Hematopoietic multipotent progenitor cell treated with erythropoietin and hydrocortisone succinate and interleukin-3 and kit ligand, for 15 days (in vitro differentiated cells): Measurements from ENCODE around the gene AHNAK2.

Experiments
- DNase-seq: peaks from one replicate; pipeline ENCODE4 v3.0.0-alpha.2; 2015; ENCODE audit warnings: low spot score

The AHNAK2 gene

DNA sequence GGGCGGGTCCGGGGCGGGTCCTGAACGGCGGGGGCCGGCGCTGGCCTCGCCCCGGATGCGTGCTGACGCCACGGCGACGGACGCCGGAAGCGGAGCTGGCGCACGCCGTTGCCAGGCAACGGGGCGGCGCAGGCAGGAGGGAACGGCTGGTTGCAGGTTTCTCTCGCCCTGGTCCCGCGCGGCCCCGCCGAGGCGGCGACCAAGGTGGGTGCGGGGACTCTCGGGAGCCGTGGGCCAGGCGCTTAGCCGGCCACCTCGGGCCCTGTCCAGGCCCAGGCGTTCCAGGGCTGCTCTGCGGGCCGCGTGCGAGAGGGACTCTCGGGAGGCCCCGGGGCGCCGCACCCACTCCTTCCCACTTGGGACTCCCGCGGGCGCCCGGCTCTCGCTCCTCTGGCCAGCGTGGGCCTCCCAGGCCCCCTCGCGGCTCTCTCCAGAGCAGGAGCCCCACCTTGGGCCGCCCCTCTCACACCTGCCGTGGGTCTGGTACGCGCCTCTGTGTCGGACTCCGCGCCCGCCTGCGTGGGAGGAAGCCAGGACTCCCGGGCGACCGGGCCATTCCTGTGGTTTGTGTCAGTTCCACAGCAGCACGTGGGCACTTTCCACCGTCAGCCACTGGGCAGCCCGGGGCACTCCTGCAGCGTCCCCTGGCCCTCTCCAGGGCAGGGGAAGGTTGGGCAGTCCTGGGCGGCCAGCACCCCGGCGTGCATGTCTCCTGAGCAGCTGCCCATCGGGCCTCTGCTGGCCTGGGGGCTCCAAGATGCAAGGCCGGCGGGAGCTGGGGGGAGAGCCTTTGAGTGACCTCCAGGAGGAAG, 7.7 kb upstream of the AHNAK2 start, which contains the start of gene CLBA1:
CLBA1 (plus strand) TSS at position 114 of the 812 bp plus-strand sequence; CDS start at position 758, 644 bp downstream.
- DNase-seq, result peak; percentile 93

DNA sequence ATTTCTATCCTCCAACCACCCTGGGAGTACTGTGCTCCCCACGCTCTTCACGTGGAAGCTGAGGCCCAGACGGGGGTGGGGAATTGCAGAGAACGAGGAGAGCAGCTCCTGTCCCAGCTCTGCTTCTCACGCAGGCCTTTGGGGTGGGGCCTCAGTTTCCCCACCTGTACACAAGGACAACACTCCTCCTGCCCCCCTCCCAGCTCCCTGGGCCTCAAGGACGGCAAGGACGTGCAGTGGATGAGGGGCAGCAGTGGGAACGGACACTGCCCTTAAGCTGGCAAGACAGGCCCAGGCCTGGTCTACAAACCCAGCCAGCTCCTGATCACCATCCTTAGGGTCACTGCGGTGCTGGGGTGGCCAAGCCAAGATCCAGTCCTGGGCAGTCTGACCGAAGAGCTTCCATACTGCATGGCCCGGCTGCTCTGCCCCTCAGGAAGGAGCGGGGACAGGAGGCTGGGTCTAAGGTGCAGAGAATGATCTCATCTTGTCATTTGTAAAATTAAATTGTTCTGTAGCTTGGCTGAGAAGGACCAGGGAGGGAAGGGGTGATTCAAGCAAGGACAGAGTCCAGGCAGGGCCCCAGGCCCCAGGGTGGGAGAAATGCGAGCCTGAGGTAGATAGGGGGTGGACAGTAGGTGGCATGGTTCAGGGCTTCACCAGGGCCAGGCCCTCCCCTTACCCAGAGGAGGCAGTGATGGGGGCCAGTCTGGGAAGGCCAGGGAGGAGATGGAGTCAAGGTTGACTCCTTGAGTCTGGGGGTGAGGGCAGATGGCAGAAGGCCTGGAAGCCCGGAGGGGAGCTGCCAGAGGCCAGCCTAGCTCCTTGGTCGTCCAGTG, 6.1 kb upstream of the AHNAK2 start:
- no peak for DNase-seq

DNA sequence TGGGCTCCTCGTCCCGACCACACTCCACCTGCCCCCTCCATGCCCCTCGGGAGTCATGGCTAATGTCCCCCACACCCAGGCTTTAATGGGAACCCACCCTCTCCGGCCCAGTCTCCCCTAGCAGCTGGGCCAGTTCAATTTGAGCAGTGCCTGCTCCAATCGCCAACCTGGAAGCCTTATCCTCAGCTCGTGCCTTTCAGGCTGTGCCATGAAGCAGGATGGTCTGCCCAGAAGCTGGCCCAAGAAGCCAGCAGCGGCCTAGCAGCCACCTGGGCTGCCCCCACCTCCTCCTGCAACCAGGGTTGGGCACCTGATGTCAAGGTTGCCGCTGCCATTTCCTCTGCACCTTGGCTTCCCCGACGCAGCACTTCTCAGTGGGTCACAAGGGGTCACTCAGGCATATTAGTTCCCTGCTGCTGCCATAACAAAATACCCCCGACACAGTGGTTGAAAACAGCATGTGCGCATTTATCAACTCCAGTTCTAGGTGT, 5.1 kb upstream of the AHNAK2 start:
- no peak for DNase-seq

DNA sequence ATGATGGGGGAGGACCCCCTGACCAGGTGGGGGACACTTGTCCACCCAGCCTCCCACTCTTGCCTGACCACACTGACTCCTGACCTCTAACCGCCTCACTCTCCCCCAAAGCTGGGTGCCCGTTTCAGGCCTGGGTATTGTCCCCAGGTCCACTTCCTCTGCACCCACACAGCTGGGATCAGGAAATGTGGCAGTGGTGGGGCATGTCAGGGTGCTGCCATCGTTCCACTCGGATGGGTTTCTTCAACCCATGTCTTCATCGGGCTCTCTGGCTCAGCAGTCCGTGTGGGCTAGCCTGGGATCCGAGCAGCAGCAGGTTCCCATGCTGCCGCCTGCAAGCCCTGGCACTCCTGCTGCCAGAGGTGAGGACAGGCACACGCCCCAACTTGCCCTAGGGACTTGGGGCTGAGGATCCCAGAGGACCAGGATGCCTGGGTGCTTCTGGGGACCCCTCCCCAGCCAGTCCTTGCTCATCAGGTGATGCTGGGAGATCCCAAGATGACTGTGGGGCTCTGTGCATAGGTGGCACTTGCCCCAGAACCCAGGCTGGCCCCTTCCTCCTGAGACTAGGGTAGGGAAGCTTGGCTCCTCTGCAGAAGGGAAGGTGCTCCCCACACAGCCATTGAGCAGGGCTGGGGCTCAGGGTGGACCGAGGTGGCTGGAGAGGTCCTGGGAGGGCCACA, 4.5 kb upstream of the AHNAK2 start:
- no peak for DNase-seq

DNA sequence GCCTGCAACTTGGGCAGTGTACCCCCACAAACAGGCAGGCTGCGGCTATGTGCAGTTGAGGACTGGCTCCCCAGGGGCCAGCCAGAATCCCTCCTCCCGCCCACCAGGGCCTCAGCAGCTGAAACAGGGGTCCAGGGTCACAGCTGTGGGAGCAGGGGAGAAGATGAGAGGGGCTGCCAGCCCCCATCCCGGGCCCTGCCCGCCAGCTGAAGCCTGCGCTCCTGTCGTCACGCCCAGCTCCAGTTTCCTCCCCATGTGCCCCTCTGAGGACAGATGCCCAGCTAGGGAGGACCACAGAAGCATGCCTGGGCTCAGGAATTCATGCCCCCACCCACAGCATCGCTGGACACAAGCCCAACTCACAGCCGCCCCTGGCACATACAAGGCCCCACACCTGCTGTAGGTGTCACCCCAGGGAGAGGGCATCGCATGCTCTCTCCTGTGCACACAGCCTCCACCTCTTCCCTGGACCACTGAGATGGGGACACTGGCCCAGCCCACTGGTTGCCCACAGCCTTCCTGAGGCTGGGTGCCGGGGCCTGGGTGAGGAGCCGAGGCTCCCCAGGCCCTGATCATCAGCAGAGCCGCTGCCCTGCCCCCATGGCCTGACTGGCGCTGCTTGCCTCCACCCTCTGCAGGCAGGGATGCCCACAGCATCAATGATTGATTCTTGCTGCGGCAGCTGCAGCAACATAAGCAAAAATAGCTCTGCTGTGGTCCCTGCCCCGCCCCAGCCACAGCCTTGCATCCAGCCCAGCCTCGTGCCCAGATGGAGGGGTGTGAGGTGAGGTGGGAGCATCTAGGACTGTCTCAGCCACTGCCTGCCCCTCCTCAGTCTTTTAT, 3.7 kb upstream of the AHNAK2 start:
- DNase-seq, result no peak

DNA sequence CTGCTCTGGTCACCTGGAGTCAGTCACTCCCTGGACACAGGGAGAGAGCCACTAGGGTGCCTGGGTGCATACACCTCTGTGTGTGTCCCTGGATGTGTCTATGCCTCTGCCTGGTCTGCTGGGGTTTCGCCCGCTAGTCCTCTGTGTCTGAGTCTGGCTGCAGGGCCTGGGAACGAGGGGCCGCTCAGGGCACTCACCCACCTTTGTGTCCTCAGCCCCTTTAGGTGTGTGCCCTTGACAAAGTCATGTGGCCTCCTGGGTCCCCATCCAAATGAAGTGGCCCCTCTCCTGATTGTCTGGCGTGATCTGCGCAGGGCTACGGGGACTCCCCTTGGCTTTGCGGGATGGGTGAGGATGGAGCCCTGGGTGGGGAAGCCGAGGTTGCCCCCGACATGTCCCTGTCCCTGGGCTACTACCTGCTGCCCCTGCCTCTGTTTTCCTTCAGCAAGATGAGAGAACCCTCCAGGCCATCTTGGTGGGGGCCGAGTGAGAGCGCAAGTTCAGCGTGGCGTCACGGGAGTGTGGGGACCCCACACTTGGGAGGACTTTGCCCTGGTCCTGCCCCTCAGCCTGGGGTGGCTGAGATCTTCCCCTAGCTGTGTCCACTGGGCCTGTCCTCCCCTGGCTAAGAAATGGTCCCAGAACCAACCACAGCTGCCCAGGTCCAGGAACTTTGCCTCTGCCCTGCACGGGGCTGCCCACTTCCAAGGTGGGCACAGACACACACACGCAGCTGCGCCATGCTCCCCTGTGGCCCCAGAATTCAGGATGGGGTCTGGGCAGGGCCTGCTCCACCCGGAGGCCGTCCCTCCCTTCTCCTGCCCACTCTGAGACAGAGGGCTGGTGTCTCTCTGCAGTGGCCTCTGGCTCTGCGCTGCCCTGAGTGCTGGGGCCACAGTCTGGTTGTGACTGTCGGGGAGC, 2.7 kb upstream of the AHNAK2 start:
- no peak for DNase-seq

DNA sequence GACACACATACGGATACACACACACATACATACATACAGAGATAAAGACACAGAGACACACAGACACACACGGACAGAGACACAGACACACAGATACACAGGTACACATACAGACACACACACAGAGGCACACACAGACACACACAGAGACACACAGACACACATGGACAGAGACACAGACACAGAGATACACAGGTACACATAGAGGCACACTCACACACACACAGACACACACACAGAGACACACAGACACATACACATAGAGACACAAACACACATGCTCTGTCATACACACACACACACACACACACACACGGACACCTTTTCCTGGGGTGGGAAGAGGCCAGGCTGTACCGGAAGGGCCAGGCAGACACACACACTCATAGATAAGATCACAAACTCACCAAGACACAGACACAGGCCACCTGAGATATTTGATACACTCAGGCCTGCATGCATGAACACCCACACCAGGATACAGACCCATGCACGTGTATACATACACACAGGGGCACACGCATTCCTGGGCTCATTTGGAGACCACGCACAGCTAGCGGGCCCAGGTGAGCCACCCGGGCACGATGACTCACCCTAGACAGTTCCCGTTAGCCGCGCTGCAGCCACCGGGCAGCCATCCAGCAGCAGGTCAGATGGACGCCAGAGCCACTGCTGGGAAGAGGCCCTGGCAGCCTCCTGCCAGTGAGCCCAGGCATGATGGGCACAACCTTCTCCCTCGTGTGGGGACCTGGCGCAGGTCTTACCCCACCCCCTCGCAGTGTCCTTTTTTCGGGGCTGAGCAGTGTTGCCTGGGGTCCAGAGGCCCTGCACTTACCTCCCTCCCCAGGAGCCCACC, 1.8 kb upstream of the AHNAK2 start:
- no peak for DNase-seq

DNA sequence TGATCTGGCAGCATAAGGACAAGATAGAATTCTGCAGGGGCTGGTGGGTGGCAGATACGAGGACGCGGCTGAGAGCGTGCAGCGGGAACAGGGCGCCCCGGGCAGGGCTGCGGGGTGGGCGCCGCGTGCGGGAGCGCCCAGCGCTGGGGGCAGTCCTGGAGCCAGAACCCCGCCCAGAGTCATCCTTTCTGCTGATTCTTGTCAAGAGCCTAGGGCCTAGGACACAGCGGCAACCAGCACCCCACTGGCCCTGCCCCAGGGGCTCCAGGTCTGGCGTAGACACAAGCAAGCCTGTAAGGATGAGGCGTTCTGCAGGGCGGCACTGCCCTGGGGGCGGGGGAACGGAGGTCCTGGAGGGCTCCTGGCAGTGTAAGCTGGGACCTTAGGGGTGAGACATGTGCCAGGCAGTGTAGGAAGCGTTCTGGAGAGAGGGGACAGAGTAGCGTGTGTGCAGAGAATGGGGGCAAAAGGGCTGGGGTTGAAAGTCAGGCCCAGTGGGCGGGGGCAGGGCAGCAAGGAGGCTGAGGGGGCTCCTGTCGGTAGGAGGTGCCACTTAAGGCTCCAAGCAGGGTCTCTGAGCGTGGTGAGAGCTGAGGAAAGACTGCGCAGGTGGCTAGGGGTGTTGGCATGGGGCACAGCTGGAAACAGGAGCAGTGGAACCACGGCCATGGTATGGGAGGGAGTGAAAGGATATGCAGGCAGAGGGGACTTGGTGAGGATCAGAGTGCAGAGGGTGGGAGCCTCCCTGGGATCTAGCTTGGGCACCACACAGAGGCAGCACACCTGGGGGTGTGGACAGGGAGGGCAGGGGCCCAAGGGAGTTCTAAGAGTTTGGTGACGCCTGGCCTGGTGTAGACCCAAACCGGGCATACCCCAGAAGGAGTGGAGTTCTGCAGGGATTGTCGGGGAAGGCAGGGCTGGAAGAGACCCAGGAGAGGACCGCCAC, 845 bp upstream of the AHNAK2 start:
- DNase-seq, result no peak

DNA sequence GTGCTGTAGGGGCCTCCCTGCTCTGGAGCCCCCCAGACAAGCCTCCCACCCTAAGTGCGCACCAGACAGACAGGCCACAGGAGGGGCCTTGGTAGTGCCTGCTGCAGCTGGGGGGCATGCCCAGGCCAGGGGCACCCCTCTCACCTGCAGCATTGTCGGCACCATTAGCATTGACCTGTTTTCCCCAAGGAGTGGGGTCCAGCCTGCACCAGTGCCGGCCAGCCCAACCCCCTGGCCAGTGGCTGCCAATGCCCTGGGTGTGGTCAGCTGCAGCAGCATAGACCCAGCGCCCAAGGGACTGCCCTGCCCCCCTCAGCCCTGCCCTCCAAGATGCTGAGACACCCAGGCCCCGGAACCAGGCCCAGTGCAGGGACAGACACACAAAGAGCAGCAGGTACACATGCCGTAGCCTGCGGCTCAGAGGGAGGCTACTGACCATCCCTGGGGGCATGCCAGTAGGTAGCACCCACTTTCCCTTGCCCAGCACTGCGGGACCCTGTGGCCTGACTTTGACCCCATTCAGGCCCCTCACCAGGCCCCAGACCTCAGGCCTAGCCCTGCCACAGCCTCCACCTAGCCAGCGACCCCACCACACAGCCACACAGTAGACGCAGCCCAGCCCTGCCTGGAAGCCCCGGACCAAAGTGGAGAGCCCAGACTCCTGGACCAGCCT, 1.0 kb downstream of the AHNAK2 start:
- DNase-seq, result no peak

DNA sequence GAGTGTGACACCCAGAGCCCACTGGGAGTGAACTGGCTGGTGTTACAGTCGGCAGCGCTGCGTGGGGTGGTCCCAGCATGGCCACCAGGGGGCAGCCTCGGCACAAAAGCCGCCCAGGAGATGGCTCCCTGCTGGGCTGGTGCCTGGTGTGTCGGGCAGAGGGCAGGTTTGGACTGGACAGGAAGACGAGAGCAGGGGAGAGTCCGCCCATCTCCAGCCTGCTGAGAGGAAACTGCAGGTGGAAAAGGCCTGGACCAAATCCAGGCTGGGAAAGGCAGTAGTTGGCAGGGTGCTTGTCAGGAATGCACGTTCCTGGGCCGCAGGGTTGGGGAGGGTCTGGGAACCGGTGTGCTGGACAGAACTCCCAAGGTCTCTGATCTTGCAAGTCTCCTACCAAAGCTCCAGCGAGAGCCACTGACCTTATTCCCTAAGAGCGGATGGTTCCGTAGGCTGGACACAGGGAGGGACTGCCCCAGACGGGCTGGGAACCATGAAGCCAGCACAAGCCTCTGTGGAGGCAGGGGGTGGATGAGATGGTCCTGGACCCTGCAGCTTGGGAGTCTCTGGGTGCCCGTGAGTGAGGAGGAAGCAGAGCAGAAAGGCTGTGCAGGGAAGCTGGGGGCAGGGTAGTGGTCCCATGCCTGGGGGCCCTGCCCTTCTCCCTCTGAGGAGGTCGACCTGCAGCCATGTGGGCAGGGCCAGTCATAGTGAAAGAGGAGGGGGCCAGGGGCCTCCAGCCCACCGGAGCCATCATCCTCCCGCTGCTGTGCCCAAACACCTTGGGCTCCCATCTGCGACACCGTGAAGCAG, 1.8 kb downstream of the AHNAK2 start:
- peak; percentile 81 for DNase-seq

DNA sequence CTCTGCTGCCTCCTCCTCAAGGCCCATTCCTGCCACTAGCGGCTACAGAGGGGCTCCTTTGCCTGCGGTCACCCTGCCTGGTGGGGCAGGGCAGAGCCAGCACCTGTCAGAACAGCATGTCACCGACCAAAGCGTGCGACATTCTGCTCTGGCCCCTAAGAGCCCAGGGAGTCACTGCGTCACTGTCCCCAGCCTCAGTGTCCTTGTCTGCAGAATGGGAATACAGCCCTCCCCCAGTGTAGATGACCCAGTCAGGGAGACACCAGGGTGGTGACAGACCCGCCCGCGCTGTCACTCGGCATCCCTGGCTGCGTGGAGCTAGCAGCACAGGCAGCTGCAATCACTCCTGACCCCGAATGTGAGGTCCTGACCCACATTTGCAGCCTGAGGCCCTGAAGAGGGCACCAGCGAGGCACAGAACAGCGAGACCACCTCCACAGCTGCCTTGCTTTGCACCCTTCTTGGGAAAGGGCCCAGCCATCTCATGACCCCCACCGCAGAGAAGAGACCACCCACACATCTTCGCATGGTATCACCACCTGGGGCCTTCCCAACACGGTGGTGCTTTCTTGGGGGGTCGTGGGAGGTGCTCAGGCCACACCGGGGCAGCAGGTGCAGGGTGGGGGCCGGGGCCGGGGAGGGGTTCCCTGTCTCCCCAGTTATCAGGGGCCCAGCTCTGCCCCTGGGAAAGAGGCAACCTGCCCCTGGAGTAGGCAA, 2.5 kb downstream of the AHNAK2 start:
- no peak for DNase-seq

DNA sequence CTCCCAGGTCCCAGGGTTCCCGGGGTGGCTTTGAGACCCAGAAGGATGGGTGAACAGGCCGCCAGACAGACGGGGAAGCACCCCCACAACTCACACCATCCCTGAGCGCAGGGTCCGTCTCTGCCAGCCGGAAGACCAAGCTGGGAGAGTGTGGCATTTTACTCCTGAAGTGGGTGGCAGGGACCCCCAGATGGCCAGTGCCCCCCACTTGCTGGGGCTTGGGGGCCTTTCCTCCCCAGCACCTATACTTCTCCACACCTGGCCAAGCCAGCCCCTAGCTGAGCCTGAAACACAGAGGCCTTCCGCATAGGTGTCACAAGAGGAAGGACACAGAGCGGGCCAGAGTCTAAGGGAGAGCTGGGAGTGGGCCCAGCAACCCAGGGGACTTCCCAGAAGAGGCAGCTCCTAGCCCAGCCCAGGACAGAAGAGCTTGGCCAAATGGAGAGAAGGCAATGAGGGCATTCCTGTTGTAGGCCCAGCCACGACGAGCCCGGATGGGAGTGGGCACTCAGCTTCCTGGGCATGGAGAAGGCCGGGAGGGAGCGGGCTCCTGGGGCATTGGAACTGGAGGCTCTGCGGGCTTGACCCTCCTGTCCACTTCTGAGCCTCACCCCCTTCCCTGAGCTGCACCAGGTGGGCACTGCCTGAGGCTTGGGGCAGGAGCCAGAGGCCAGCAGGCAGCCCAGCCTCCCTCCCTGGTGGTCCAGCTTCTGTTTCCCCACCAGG, 3.3 kb downstream of the AHNAK2 start:
- no peak for DNase-seq

DNA sequence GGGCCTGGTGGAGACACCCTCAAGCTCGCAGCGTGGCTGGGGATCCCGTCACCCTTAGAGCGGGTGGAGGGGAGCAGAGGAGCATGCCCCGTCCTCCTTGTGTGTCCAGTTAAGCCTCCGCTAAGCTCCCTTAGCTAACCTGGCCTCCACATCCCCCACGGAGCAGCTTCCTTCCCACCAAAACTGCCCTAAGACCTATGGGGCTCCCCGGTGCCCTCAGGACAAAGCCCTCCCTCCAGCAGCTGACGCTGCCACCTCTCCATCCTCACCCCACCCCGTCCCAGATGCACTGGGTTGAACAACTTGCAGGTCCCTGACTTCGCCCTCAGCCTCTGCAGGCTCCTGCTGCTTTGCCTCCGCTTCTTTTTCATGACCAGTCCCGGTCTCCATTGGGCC, 4.0 kb downstream of the AHNAK2 start:
- no peak for DNase-seq

DNA sequence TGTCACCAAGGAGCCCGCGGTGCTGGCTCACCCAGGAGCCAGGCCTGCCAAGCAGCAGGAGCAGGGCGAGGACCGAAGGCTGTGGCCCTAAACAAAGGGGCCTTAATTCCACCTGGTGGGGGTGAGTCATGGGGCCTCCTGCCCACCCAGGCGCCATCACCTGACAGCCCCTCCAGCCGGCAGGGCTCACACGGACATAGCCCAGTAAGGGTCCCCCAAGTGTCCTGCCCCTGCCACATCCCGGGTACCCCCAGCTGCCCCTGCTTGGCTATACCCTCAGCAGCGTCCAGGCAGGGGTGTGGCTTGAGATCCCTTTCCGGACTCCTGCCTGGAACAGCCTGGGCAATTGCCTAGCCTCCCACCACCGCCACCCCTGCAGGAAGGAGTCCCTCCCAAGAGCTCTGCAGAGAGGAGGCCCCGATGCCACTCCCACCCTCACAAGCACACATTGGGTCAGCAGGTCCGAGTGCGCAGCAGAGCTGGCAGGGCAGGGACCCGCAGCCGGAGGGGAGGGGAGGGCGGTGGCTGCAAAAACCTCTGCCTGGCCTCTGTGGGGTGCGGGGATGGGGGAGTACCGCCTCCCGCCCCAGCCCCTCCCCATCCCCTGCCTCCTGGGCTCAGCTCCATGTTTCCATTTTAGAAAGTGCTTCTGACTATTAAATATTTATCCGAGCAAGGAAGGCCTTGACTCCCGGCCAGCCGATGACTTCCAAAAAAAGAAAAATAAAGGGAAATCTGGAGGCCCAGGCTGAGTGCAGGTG, 4.6 kb downstream of the AHNAK2 start:
- DNase-seq, result no peak

DNA sequence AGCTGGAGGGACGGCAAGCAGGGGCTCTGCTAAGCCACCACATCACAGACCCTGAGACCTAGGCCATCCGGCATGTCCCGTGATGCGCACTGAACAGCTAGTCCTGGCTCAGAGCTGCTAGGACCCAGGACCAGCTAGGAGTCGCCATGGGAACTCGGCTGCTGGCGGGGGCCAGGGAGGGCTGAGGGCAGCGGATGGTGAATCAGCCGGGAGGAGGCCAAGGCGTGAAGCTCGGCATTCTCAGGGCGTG, 5.1 kb downstream of the AHNAK2 start:
- DNase-seq, result no peak
